ENCODE results near the gene METTL3. TPM values are rescaled to one million over a fixed set of nuclear protein-coding genes. Genes with fewer than 3 reads are reported as not detected.

Gene METTL3
- total RNA-seq, 1 experiment from 2014 or later = 43.3 TPM

GRCh38 chr14:21503376-21503775 lies 7.8 kb downstream of the METTL3 start:
- BruUV-seq (replicated peaks) = no TSS peak
- CTCF ChIA-PET = no interaction called here
- in situ Hi-C loops (cut with HindIII; ENCODE audit: low pct_unique_long_range_greater_than_20kb, low sequenced_read_pairs) (no loop called here), intact Hi-C loops (cut with micrococcal nuclease; ENCODE audit: unreplicated experiment) (no loop called here)
- Histone ChIP-seq H3K27me3 (ENCODE audit: control insufficient read depth, insufficient read depth, low read length) (no peaks in the 10 kb centered on the region), H3K36me3 (ENCODE audit: control insufficient read depth, insufficient read depth, low read length) (peaks cover 14% of the 10 kb centered on the region), H3K4me1 (ENCODE audit: control insufficient read depth, insufficient read depth, low read length) (no peaks in the 10 kb centered on the region), H3K9me3 (ENCODE audit: control insufficient read depth, insufficient read depth, low read depth, low read length) (no peaks in the 10 kb centered on the region), H3K27ac (ENCODE audit: low read length) (no peak overlapping the region), H3K4me3 (ENCODE audit: low read depth in 2 of 2, low read length in 2 of 2) (no peak overlapping the region)
- DNase-seq (ENCODE audit: low read depth, low spot score) (no peak), ATAC-seq (no peak)
- POLR2A ChIA-PET = no interaction called here
- TF ChIP-seq POLR2AphosphoS5 (IDR thresholded peaks at IDR 0.05; ENCODE audit: low read depth, low read length) (no peak), SIN3A (IDR thresholded peaks at IDR 0.05; ENCODE audit: borderline replicate concordance, insufficient read depth, low read depth, low read length) (no peak), TCF7L2 (IDR thresholded peaks at IDR 0.05; ENCODE audit: low read depth, low read length) (no peak), REST (IDR thresholded peaks at IDR 0.05; ENCODE audit: insufficient read depth in 1 of 2, low read depth in 2 of 2, low read length in 1 of 2) (no peak)
- TF ChIP-seq, protein P1, sequence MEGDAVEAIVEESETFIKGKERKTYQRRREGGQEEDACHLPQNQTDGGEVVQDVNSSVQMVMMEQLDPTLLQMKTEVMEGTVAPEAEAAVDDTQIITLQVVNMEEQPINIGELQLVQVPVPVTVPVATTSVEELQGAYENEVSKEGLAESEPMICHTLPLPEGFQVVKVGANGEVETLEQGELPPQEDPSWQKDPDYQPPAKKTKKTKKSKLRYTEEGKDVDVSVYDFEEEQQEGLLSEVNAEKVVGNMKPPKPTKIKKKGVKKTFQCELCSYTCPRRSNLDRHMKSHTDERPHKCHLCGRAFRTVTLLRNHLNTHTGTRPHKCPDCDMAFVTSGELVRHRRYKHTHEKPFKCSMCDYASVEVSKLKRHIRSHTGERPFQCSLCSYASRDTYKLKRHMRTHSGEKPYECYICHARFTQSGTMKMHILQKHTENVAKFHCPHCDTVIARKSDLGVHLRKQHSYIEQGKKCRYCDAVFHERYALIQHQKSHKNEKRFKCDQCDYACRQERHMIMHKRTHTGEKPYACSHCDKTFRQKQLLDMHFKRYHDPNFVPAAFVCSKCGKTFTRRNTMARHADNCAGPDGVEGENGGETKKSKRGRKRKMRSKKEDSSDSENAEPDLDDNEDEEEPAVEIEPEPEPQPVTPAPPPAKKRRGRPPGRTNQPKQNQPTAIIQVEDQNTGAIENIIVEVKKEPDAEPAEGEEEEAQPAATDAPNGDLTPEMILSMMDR (IDR thresholded peaks at IDR 0.05) = no peak

- no peak for DNase-seq (ENCODE audit: low read depth, low spot score)
- H3K27me3 ChIP-seq (ENCODE audit: control insufficient read depth, insufficient read depth, low read length) = no peaks in the 10 kb centered on the region
- peaks cover 23% of the 10 kb centered on the region for H3K36me3 ChIP-seq (ENCODE audit: control insufficient read depth, insufficient read depth, low read length)
- no peak for ATAC-seq
- intact Hi-C loops (cut with micrococcal nuclease; ENCODE audit: unreplicated experiment) = no loop called here
- H3K9me3 ChIP-seq (ENCODE audit: control insufficient read depth, insufficient read depth, low read depth, low read length) = no peaks in the 10 kb centered on the region
- H3K27ac ChIP-seq (ENCODE audit: low read length) = no peak overlapping the region
- H3K4me1 ChIP-seq (ENCODE audit: control insufficient read depth, insufficient read depth, low read length) = no peaks in the 10 kb centered on the region
- in situ Hi-C loops (cut with HindIII; ENCODE audit: low pct_unique_long_range_greater_than_20kb, low sequenced_read_pairs) = no loop called here
- TF ChIP-seq SIN3A (IDR thresholded peaks at IDR 0.05; ENCODE audit: borderline replicate concordance, insufficient read depth, low read depth, low read length) = no peak
- TF ChIP-seq TCF7L2 (IDR thresholded peaks at IDR 0.05; ENCODE audit: low read depth, low read length) = no peak
- TF ChIP-seq POLR2AphosphoS5 (IDR thresholded peaks at IDR 0.05; ENCODE audit: low read depth, low read length) = no peak
- TF ChIP-seq, protein P1 (IDR thresholded peaks at IDR 0.05) = no peak
- no peak overlapping the region for H3K4me3 ChIP-seq (ENCODE audit: low read depth in 2 of 2, low read length in 2 of 2)
- no TSS peak for BruUV-seq (replicated peaks)
- ChIA-PET POLR2A (interaction anchor here (0.7 kb wide), 1 partner anchor 10 kb away, joined by 12 read pairs; no protein-coding TSS in a partner anchor), CTCF (no interaction called here)
Measured at GRCh38 chr14:21501568-21501967, 9.6 kb downstream of the METTL3 start.
